HG03520 (cell line): ENCODE measurements around the gene MYH7.
A peak's percentile ranks its signal among the peaks of the same experiment; 100 is the strongest.
"Not testable (repeated sequence)": the region's sequence is repeated elsewhere in the genome, so short reads cannot be mapped to it uniquely, and the experiment has no call there.

Source experiments
- ATAC-seq: cut with Tn5 transposase; IDR thresholded peaks from one replicate; pipeline ENCODE4 v1.9.1; 2021; ENCODE audit warnings: mild to moderate bottlenecking, moderate library complexity; ENCODE audit not compliant: unreplicated experiment

MYH7 gene

DNA sequence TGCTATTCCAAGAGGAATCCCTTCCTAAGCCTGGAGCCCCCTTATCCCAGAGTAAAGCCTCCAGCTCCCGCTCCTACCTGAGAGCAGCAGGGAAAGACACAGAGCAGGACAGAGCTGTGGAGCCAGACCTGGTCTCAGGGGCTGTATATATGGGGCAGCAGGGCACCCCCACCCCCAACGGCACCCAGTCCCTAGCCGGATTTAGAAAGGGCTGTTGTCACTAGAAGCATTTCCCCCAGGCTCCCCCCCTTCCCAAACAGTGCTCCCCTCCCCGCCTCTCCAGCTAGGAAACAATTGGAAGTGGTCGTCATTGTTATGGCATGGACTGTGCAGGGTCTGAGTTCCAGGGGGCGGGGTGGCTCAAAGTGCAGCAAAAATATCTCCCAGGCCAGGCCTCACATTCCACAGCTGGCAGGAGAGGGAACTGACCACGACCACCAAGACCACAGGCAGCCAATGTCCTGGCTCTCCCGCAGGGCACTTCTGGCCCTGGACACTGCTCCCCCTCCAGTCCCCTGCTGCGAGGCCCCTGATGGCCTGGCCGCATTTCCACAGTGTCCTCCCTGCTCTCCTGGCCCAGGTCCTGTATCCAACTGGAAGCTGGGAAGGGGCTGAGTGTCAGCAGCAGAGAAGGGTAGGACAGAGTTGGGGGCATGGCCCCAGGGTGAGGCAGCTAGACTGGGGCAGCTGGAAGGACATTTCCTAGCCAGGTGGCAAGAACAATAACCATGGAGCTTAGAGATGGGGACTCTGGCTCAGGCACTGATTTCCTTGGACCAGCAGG lies at the start of gene MYH7:
Gene MYH7 (minus strand): TSS at position 118 of the 784 bp plus-strand sequence. CDS start 1,928 bp downstream, outside the sequence.
- ATAC-seq = no peak

DNA sequence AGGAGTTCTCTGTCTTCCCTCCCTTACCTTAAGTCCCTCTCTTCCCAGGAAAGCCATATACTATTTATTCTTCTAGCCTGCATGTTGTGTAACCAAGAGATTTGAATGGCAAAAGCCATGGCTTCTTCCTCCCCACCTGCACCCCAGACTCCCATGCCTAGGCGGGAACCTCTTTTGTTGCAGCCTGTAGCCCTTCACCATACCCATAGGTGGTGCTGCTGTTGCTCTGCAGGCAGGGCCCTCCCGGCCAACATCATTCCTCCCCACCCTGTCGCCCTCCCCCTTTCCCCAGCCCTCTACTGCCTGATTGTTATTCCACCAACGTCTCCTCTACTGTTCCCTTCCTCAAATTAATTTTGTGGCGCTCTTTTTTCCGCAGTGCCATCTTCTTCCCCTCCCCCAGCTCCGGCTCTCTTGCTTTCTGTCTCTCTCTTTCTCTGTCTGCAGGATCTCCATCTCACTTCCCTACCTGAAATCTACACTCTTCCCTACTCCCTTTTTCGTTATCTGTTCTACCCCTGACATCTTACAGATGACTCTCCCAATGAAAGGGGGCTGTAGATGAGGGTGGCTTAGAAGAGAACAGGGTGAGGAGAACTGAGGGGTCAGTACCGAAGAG lies 47.9 kb upstream of the MYH7 start:
- ATAC-seq = no peak

DNA sequence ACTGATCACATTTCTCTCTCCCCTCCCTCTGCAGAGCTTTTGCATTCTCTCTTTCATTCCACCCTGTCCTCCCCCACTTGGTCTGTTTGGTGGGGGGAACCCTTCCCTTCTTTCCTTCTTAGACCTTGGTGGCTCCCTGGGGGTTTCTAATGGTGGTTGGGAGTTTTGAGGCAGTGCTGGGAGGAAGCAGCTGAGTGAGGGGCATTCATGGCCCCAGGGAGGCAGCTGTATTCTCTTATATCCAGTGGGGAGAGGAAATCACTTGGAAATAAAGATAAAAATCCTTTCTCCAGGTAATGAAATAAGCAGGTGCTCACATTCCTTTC lies 47.3 kb upstream of the MYH7 start:
- ATAC-seq = no peak

DNA sequence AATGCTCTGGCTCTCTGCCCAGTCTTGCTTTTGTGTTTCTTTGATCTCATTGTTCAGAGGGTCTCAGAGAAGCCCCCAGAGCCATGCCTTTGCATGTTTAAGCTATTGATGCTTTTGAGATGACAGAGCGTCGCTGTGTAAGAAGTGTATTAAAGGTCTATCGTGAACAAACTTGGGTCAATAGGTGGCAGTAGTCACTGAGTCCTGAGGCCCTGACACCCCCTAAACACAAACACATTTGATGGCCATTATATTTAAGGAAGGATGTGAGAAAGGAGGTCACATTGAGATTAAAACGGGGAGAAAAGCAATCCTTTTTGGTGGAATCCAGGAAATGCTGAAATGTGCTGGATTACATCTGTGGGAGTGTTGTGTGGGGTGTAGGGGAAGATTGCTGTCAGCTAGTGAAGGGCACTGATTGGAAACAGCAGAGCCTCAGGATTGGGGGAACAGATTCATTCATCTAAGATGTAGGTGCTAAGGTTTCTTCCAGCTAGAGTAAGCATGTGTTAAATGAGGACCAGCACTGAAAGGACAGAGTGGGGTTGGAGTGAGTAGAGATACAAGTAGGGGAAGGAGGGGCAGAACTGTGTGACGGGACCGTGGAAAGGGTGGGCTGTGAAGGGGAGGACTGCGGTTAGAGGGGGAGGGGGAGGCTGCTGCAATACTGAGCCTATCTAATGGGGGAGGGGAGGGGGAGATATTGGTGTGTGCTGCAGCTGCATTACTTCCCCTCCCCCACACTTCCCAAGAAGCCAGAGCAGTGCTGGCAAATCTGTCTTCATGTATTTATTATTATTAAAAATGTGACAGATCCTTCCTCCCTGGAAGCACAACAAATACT lies 46.7 kb upstream of the MYH7 start:
- ATAC-seq = no peak

DNA sequence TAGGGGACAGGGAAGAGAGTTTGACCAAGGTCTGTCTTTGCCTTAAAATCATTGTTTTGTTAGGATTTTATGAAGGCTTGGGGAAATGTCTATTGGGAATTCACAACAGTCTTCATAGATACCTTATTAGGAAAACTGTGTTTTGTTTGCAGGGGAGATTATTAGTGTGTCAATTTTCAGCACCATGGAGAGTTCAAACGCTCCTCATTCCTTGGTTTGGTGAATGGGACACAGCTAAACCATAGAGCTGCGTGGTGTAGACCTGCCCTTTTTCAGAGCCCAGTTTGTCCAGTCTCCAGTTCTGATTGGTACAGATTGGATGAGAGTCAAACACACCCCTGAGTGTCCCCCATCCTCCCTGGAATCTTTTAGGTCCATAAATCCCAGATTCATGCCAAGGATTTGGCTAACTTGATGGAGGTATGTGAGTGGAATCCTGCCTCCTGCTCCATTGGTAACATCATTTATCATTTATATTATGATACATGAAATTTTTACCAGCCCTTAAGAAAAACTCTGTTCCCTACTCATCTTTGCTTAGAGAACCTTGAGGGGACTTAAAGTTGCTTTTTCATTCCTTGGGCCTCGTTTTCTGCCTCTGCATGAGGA lies 46.0 kb upstream of the MYH7 start:
- ATAC-seq = no peak

DNA sequence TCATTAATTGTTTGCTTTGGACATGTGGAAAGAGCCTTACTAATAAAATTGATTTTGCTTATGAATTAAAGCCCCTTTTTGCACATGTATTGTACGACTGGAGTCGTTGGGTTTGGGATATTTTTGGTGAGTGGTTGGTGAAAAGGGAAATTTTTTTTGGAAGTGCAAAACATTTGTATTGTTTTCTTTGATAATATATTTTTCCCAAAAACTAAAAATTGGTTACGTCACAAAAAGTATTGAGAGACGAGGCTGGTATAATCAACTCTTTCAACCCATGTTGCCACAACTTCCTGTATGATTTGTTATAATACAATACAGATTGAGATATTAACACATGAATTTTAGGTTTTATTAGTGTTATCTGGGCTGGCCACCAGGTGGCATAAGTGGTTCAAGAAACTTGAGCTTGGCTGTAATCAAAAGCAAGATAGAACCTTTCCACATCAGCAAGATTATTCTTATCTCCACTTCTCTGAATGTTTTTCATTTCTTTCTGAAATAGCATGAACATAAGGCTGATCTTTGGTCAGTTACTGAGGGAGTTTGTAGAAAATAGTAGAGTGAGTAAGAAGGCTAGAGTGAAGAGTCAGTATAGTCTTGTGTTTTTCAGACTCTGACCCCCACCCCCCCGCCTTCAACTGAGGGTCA lies 42.8 kb upstream of the MYH7 start:
- no peak for ATAC-seq

DNA sequence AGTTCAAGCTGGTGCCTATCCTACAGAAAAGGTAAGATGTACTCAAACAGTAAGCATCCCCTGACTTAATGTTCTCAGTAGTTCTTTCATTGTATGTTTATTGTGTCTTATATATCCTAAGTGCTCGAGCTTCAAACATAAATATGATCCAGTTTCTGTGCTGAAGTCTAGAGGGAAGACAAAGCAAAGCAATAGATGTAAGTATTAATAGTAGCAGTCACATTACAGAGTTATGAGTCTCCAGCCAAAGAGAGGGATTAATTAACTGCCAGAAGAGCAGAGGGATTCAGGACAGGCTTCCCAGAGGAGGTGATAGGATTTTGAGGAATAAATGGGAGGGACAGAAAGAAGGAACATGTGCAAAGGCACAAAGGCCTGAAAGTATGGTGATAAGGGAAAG lies 35.5 kb upstream of the MYH7 start:
- no peak for ATAC-seq

DNA sequence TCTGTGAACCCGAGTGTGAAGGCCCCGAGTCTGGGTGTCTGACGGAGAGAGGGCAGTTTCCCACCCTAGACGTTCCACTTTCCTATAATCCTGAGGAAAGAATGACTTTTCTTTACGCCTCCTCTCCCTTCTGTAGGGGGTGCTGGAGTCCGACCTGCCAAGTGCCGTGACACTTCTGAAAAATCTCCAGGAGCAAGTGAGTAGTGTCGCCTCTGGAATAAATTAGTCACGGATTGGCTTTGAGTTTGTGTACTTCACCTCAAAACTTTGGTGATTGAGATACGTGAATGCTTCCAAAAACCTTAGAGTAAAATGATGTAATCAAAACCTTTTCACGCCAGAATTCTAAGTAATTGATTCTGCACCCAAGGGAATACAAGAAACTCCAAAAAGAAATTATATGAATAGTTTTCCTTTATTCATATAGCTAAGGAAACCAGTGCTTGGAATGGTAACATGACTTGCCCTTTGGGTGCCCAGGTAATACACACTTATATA lies 34.5 kb upstream of the MYH7 start:
- no peak for ATAC-seq

DNA sequence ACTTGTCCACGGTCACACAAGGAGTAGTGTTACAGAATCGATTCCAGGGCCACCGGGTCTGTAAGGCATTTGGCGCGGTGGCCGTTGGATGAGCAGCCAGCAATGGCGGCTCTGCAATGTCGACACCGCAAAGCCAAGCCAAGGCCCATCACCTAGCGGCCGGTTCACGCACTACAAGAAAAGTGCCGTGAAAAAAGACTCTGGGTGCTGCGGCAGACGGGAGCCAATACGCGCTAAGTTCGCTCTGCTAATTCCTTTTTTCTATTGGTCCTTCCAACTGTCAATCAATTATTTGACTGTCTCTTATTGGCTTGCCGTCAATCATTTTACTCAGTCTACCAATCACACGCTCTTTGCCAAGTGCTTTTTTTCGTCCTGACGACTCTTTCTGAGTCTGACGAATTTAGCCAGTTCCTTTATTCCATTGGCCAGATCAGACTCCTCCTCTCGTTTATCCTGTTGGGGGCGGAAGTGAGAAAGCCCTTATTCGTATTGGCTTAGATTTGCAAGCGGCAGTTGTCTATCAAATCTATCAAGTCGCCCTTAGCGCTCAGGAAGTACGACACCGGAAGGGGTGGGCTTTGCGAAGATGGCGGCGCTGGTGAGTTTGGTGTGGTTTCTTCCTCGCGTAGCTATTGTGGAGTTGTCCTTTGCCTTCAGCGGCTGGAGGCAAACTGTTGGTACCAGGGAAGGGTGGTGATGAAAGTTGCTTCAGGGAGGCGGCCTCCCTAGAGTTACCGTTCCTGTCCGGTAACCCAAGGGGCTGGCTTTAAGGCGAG lies 33.9 kb upstream of the MYH7 start, which contains the start of gene NGDN:
Gene NGDN (plus strand): TSS at position 577 of the 779 bp plus-strand sequence. CDS start 13 bp downstream, at position 590.
- ATAC-seq = peak; percentile 92

DNA sequence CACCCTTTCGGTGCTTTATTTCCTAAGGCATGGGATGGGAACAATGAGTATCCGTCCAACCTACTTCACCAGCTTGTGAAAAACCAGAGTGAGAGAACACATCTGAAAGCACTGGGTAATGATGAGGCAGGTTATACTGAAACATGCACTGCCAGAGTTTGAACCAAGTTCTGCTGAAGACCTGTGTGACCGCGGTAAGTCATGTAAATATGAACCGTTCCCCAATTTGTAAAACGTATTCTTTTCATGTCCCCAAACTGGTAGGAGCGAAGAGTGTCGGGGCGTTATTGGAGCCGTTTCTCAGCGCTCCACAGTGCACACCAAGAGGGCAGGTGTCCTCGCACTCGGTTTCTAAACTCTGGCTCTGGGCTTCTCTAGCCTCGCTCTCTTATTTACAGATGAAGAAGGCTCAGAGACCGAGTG lies 33.3 kb upstream of the MYH7 start:
- ATAC-seq = no peak

DNA sequence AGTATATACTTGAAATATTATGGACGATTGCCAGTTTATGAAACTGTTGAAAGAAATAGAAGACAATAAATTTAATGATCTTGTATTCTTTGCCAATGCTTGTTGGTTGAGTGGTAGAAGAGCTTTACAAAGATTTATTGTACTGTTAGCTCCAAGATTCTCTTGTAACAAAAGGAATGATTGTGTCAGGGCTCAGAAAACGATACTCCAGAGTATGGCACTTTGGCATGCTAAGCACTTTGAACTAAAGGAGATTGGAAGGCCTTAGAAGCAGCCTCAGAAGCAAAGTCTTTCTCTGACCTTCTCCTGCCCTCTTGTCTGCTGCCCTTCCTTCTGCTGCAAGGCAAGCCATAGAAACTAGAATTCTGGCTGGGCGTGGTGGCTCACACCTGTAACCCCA lies 29.8 kb upstream of the MYH7 start:
- ATAC-seq = no peak

DNA sequence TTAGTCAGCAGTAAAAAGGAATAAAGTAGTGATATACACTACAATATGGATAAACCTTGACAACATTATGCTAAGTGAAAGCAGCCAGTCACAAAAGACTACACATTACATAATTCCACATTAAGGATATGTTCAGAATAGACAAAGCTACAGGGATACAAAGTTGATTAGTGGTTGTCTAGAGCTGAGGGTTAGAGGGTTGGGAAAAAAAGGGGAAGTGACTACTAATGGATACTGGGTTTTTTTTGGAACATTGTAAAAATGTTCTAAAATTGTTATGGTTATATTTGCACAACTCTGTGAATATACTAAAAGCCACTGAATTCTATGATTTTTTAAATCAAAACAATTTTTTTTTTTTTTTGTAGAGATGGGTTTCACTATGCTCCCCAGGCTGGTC lies 29.2 kb upstream of the MYH7 start:
- ATAC-seq = no peak

DNA sequence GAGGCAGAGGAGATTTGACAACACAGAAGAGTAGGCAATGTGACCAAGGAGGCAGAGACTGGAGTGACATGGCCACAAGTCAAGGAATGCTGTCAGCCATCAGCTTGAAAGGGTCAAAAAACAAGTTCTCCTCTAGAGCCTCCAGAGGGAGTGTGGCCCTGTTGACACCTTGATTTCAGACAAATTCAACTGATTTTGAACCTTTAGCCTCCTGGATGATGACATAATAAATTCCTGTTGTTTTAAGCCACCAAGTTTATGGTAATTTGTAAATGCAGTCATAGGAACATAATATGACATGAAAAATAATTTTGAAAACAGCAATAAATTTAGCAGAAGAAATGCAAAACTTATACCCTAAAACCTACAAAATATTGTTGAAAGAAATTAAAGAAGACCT lies 25.5 kb upstream of the MYH7 start:
- ATAC-seq = no peak

DNA sequence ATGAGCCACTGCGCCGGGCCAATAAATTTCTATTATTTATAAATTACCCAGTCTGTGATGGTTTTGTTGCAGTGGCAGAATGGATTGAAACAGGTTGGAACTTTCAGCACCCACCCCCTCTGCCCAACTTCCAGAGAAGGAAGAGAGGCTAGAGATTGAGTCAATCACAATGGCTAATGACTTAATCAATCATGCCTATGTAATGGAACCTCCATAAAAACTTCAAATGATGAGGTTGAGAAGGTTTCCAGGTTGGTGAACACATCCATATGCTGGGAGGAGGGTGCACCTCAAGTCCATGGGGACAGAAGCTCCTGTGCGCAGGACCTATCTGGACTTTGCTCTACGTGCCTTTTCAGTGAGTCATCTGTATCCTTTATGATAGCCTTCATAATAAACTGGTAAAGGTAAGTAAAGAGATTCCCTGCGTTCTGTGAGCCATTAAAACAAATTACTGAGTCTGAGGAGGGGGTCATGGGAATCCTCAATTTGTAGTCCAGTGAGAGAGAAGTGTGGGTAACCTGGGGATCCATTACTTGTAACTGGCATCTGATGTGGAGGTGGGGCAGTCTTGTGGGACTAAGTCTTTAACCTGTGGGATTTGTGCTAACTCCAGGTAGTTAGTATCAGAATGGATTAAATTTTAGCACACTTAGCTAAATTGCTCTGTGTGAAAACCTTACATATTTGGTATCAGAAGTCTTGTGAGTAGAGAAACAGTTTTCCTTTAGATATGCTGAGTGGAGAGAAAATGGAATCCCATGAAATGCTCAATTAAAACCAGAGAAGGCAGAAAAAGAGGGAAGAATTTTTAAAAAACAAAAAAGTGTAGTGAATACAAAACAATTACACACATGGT lies 22.4 kb upstream of the MYH7 start:
- ATAC-seq = no peak

DNA sequence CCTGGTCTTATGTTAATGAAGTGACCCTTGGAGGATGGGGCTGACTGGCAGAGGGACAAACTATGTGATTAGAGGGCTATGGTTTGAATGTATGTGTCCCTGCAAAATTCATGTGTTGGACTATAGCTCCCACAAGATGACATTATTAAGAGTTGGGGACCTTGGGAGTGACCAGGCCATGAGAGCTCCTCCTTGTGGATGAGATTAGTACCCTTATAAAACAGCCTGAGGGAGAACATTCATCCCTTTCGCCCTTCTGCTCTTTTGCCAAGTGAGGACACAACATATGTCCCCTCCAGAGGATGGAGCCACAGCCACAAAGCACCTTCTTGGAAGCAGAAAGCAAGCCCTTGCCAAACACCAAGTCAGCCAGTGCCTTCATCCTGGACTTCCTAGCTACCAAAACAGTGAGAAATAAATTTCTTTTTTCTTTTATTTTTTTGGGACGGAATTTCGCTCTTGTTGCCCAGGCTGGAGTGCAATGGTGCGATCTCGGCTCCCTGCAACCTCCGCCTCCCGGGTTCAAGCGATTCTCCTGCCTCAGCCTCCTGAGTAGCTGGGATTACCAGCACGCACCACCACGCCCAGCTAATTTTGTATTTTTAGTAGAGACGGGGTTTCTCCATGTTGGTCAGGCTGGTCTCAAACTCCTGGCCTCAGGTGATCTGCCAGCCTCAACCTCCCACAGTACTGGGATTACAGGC lies 21.6 kb upstream of the MYH7 start:
- ATAC-seq = not testable (repeated sequence)

DNA sequence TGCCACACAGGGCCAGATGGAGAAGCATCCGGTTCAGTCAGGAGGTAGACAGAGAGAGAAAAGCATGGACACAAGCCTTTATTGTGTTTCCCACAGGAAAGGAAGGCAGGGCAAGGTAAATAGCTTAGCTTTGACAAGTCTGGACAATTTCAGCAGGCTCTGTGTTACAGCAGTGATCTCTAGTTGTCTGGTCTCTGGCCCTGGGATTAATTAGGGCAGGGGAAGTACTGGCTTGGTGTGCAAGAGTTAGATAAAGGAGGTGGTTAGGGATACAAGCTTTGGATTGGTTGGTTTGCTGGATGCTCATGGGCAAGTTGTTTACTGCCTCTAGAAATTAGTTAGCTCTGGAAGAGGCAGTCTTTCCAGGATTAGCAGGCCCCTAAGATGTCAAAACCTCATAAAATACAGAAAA lies 19.0 kb upstream of the MYH7 start:
- ATAC-seq = no peak

DNA sequence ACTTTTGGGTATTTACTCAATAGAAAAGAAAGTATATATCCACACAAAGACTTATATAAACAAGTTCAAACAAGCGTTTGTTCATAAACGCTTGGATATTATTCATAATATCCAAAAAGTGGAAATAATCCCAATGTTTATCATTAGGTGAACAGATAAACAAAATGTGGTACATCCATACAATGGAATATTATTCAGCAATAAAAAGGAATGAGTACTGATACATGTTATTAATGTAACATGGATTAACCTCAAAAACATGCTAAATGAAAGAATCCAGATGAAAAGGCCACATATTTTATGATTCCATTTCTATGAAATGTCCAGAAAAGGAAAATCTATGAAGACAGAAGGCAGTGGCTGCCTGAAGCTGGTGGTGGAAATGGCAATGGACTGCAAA lies 16.8 kb upstream of the MYH7 start:
- no peak for ATAC-seq

DNA sequence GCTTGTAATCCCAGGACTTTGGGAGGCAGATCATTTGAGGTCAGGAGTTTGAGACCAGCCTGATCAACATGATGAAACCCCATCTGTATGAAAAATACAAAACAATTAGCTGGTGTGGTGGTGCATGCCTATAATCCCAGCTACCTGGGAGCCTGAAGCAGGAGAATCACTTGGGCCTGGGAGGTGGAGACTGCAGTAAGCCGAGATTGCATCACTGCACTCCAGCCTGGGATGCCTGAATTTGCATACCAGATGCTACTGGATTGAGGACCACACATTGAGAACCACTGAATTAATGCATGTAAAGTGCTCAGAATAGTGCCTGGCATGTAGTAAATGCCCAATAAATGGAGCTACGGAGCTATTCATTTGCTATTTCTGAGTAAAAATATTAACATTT lies 14.9 kb upstream of the MYH7 start:
- no peak for ATAC-seq
